IPS DF 4.7 (cell line): ENCODE measurements around the gene ABAT.
"Not testable (repeated sequence)": the region's sequence is repeated elsewhere in the genome, so short reads cannot be mapped to it uniquely, and the experiment has no call there.

ENCODE experiments used
- DNase-seq: peaks from one replicate; pipeline ENCODE4 v3.0.0-alpha.2; 2013; ENCODE audit warnings: low spot score; ENCODE audit errors: extremely low read depth

ABAT gene

GRCh38 chr16:8785408-8785807, 111.0 kb downstream of the ABAT start:
- DNase-seq: no peak

- not testable (repeated sequence) for DNase-seq
These were observed 111.9 kb downstream of the ABAT start for GRCh38 chr16:8786316-8786715.

GRCh38 chr16:8788578-8789172, 114.3 kb downstream of the ABAT start:
- no peak for DNase-seq

- DNase-seq: no peak
These were observed 120.7 kb downstream of the ABAT start for GRCh38 chr16:8795091-8795490.

- no peak for DNase-seq
These were observed 121.4 kb downstream of the ABAT start for GRCh38 chr16:8795818-8796217.

GRCh38 chr16:8796469-8797363, 122.3 kb downstream of the ABAT start:
- no peak for DNase-seq

GRCh38 chr16:8797364-8798173, 123.2 kb downstream of the ABAT start, which contains the start of the genes PMM2 and TMEM186:
Gene PMM2, plus strand, starts transcription at chr16:8797839. Its CDS starts 44 bp downstream, at chr16:8797883.
Gene TMEM186, minus strand, starts transcription at chr16:8797639. Its CDS starts 25 bp downstream, at chr16:8797614.
- peak; percentile 83 for DNase-seq

- DNase-seq: no peak
These were observed 123.7 kb downstream of the ABAT start for GRCh38 chr16:8798174-8798527.

GRCh38 chr16:8798535-8799157, 124.2 kb downstream of the ABAT start:
- no peak for DNase-seq

GRCh38 chr16:8801701-8802100, 127.3 kb downstream of the ABAT start:
- DNase-seq: no peak

GRCh38 chr16:8803733-8804132, 129.3 kb downstream of the ABAT start:
- not testable (repeated sequence) for DNase-seq

- DNase-seq: no peak
These were observed 129.9 kb downstream of the ABAT start for GRCh38 chr16:8804313-8804712.

GRCh38 chr16:8806272-8806983, 132.0 kb downstream of the ABAT start:
- DNase-seq: no peak

GRCh38 chr16:8807189-8807588, 132.8 kb downstream of the ABAT start:
- no peak for DNase-seq

- DNase-seq: no peak
These were observed 133.6 kb downstream of the ABAT start for GRCh38 chr16:8808009-8808408.

GRCh38 chr16:8808613-8809353, 134.4 kb downstream of the ABAT start:
- no peak for DNase-seq

- DNase-seq: no peak
These were observed 137.9 kb downstream of the ABAT start for GRCh38 chr16:8812162-8812843.

- DNase-seq: no peak
These were observed 139.8 kb downstream of the ABAT start for GRCh38 chr16:8814095-8814806.
